ENCODE results near the gene ZNF638. TPM values are rescaled to one million over a fixed set of nuclear protein-coding genes. Genes with fewer than 3 reads are reported as not detected.

Gene ZNF638
- total RNA-seq, 1 donor from 2014 or later = 358 TPM

GRCh38 chr2:71454221-71455010, 122.8 kb downstream of the ZNF638 start:
- DNase-seq (ENCODE audit: low spot score in 2 of 2) (no peak), FAIRE-seq (no peak)

GRCh38 chr2:71455011-71455740, 123.6 kb downstream of the ZNF638 start:
- DNase-seq (ENCODE audit: low spot score in 2 of 2) (no peak), FAIRE-seq (no peak)

- FAIRE-seq (no peak), DNase-seq (ENCODE audit: low spot score in 2 of 2) (no peak)
Observed at GRCh38 chr2:71455741-71456569, 124.4 kb downstream of the ZNF638 start.

- no peak for DNase-seq (ENCODE audit: low spot score in 2 of 2)
- FAIRE-seq = no peak
Observed at GRCh38 chr2:71456617-71457016, 125.0 kb downstream of the ZNF638 start.

GRCh38 chr2:71457123-71457915, 125.7 kb downstream of the ZNF638 start:
- no peak for FAIRE-seq
- DNase-seq (ENCODE audit: low spot score in 2 of 2) = no peak

GRCh38 chr2:71457923-71458322, 126.3 kb downstream of the ZNF638 start:
- DNase-seq (ENCODE audit: low spot score in 2 of 2) (no peak), FAIRE-seq (no peak)

GRCh38 chr2:71458413-71459083, 127.0 kb downstream of the ZNF638 start:
- no peak for DNase-seq (ENCODE audit: low spot score in 2 of 2)
- FAIRE-seq = no peak

GRCh38 chr2:71459084-71459431, 127.5 kb downstream of the ZNF638 start:
- DNase-seq (ENCODE audit: low spot score in 2 of 2) (no peak), FAIRE-seq (no peak)

GRCh38 chr2:71460056-71460455, 128.5 kb downstream of the ZNF638 start:
- DNase-seq (ENCODE audit: low spot score in 2 of 2) = no peak
- FAIRE-seq = no peak

GRCh38 chr2:71460595-71461303, 129.2 kb downstream of the ZNF638 start:
- no peak for FAIRE-seq
- DNase-seq (ENCODE audit: low spot score in 2 of 2) = peak in 1 of 2 donors; percentile 72

GRCh38 chr2:71461304-71461671, 129.7 kb downstream of the ZNF638 start:
- no peak for DNase-seq (ENCODE audit: low spot score in 2 of 2)
- FAIRE-seq = no peak

- FAIRE-seq (no peak), DNase-seq (ENCODE audit: low spot score in 2 of 2) (no peak)
Observed at GRCh38 chr2:71462056-71462605, 130.5 kb downstream of the ZNF638 start.

GRCh38 chr2:71462641-71463341, 131.2 kb downstream of the ZNF638 start:
- DNase-seq (ENCODE audit: low spot score in 2 of 2) (no peak), FAIRE-seq (no peak)

GRCh38 chr2:71463342-71463654, 131.7 kb downstream of the ZNF638 start:
- FAIRE-seq (no peak), DNase-seq (ENCODE audit: low spot score in 2 of 2) (no peak)

- no peak for FAIRE-seq
- DNase-seq (ENCODE audit: low spot score in 2 of 2) = no peak
Observed at GRCh38 chr2:71464389-71464788, 132.8 kb downstream of the ZNF638 start.

GRCh38 chr2:71465356-71465755, 133.8 kb downstream of the ZNF638 start:
- no peak for DNase-seq (ENCODE audit: low spot score in 2 of 2)
- FAIRE-seq = no peak

GRCh38 chr2:71465961-71466300, 134.3 kb downstream of the ZNF638 start:
- DNase-seq (ENCODE audit: low spot score in 2 of 2) (no peak), FAIRE-seq (no peak)
